GM23338 (cell line): ENCODE data around the gene RAP1B.

ENCODE experiments used
- CREB1 ChIP-seq: fragments of 250-450 bp; sonication (Bioruptor Pico); IDR thresholded peaks from 2 replicates; pipeline ENCODE4 v1.5.0; 2020; ENCODE audit warnings: low read depth, mild to moderate bottlenecking, moderate library complexity
- CTCF ChIP-seq, 2 experiments: fragments of 200-600 bp in 1 of 2; sonication (generic) in 1 of 2; conservative IDR thresholded peaks; 2 replicates each; pipeline versions ENCODE4 v1.5.1 to v1.6.1; 2016 to 2017; ENCODE audit warnings: antibody characterized with exemption in 2 of 2, low read depth in 2 of 2, mild to moderate bottlenecking in 2 of 2, moderate library complexity in 1 of 2
- ETS1 ChIP-seq: IDR thresholded peaks from 2 replicates; pipeline ENCODE4 v1.6.1; 2016; ENCODE audit warnings: antibody characterized with exemption
- EZH2 ChIP-seq: fragments of 200-600 bp; sonication (generic); IDR thresholded peaks from one replicate; pipeline ENCODE4 v1.8.0; 2017; ENCODE audit warnings: antibody characterized with exemption, mild to moderate bottlenecking, low read depth; ENCODE audit not compliant: unreplicated experiment
- EZH2phosphoT487 ChIP-seq: fragments of 200-600 bp; sonication (generic); IDR thresholded peaks from one replicate; pipeline ENCODE4 v1.8.1; 2018; ENCODE audit warnings: antibody characterized with exemption; ENCODE audit not compliant: unreplicated experiment
- JUNB ChIP-seq: IDR thresholded peaks from one replicate; pipeline ENCODE4 v1.6.1; 2016; ENCODE audit warnings: antibody characterized with exemption; ENCODE audit not compliant: unreplicated experiment
- POLR2AphosphoS5 ChIP-seq: IDR thresholded peaks from 2 replicates; pipeline ENCODE4 v1.6.1; 2016; ENCODE audit warnings: antibody characterized with exemption, low read depth
- REST ChIP-seq: IDR thresholded peaks from one replicate; pipeline ENCODE4 v1.6.1; 2018; ENCODE audit warnings: antibody characterized with exemption; ENCODE audit not compliant: unreplicated experiment
- STAT1 ChIP-seq: IDR thresholded peaks from one replicate; pipeline ENCODE4 v1.6.1; 2016; ENCODE audit warnings: antibody characterized with exemption; ENCODE audit not compliant: unreplicated experiment
- ZNF114 ChIP-seq: fragments of 250-450 bp; sonication (Bioruptor Pico); IDR thresholded peaks from 2 replicates; pipeline ENCODE4 v1.5.0; 2020; ENCODE audit warnings: mild to moderate bottlenecking, moderate library complexity
- ZNF331 ChIP-seq: fragments of 250-450 bp; sonication (Bioruptor Pico); IDR thresholded peaks from 2 replicates; pipeline ENCODE4 v1.5.0; 2020; ENCODE audit warnings: low read depth, mild to moderate bottlenecking, moderate library complexity

GRCh38 chr12:68623059-68623458 is 12.4 kb downstream of the RAP1B start:
- TF ChIP-seq CTCF (conservative IDR thresholded peaks at IDR 0.05; ENCODE audit: low read depth in 2 of 2) (no peak), CREB1 (CRISPR knock-in tag) (no peak), POLR2AphosphoS5 (no peak), JUNB (no peak), EZH2 (no peak), EZH2phosphoT487 (no peak), REST (no peak), STAT1 (no peak), ZNF331 (CRISPR knock-in tag) (no peak), ETS1 (no peak), ZNF114 (CRISPR knock-in tag) (no peak)
